CD1c-positive myeloid dendritic cell (primary cell): ENCODE data around the gene RAB3B.
"Not testable (repeated sequence)": the region's sequence is repeated elsewhere in the genome, so short reads cannot be mapped to it uniquely, and the experiment has no call there.

ENCODE experiments used
- DNase-seq: peaks from one replicate; pipeline ENCODE4 v3.0.0-alpha.2; 2016; ENCODE audit errors: extremely low spot score

The RAB3B gene

GRCh38 chr1:51919684-51920083 is 70.8 kb downstream of the RAB3B start:
- no peak for DNase-seq

GRCh38 chr1:51916587-51917405 is 73.7 kb downstream of the RAB3B start:
- no peak for DNase-seq

- no peak for DNase-seq
These were observed 74.5 kb downstream of the RAB3B start for GRCh38 chr1:51915951-51916350.

GRCh38 chr1:51912881-51913280 is 77.6 kb downstream of the RAB3B start:
- no peak for DNase-seq

GRCh38 chr1:51910221-51911000 is 80.1 kb downstream of the RAB3B start:
- no peak for DNase-seq

- DNase-seq = no peak
These were observed 82.0 kb downstream of the RAB3B start for GRCh38 chr1:51908499-51908898.

- no peak for DNase-seq
These were observed 83.3 kb downstream of the RAB3B start for GRCh38 chr1:51907079-51907702.

GRCh38 chr1:51906306-51907078 is 84.0 kb downstream of the RAB3B start:
- DNase-seq = no peak

GRCh38 chr1:51902456-51902855 is 88.0 kb downstream of the RAB3B start:
- no peak for DNase-seq

- no peak for DNase-seq
These were observed 89.3 kb downstream of the RAB3B start for GRCh38 chr1:51901151-51901550.

GRCh38 chr1:51899022-51899421 is 91.5 kb downstream of the RAB3B start:
- no peak for DNase-seq

GRCh38 chr1:51898090-51898734 is 92.3 kb downstream of the RAB3B start:
- DNase-seq = no peak

- no peak for DNase-seq
These were observed 92.8 kb downstream of the RAB3B start for GRCh38 chr1:51897699-51898031.

GRCh38 chr1:51894748-51895147 is 95.8 kb downstream of the RAB3B start:
- not testable (repeated sequence) for DNase-seq

GRCh38 chr1:51878616-51879336 is 111.7 kb downstream of the RAB3B start, which contains the start of gene NRDC:
TSS of gene NRDC (minus strand) at chr1:51878727. CDS start at chr1:51878615, 112 bp downstream.
- peak; percentile 100 for DNase-seq

- no peak for DNase-seq
These were observed 112.2 kb downstream of the RAB3B start for GRCh38 chr1:51878308-51878615.

- DNase-seq = peak; percentile 68
These were observed 112.8 kb downstream of the RAB3B start for GRCh38 chr1:51877434-51878307.

GRCh38 chr1:51875836-51876235 is 114.7 kb downstream of the RAB3B start:
- DNase-seq = no peak

GRCh38 chr1:51875291-51875772 is 115.2 kb downstream of the RAB3B start:
- no peak for DNase-seq

GRCh38 chr1:51873270-51873669 is 117.2 kb downstream of the RAB3B start:
- DNase-seq = not testable (repeated sequence)
